WTC11 (cell line): ENCODE measurements around the gene DDX25. TPM values are rescaled to one million over a fixed set of nuclear protein-coding genes. Genes with fewer than 3 reads are reported as not detected.

Source experiments
- ATAC-seq: fragments of 200-7000 bp; cut with Tn5 transposase; 2 replicates; pipeline ENCODE4 v1.10.0; 2021; ENCODE audit warnings: mild to moderate bottlenecking, moderate library complexity
- CTCF ChIA-PET: fragments of 300-600 bp; sonication (Branson Sonifier 250); formaldehyde crosslinking; loops from one replicate; lab custom pipeline; 2021; ENCODE audit warnings: antibody characterized with exemption; lab: Charles Lee
- POLR2A ChIA-PET: fragments of 350-600 bp; sonication (Branson Sonifier 250); formaldehyde crosslinking; loops from one replicate; lab custom pipeline; 2021; ENCODE audit warnings: antibody characterized with exemption; lab: Charles Lee
- DNase-seq: peaks from one replicate; pipeline ENCODE4 v3.0.0; 2021; ENCODE audit warnings: low spot score
- H3K27ac Mint-ChIP-seq: 2 replicates; pipeline ENCODE4 v1.8.0; 2021; ENCODE audit warnings: mixed read lengths
- H3K27me3 Mint-ChIP-seq: 2 replicates; pipeline ENCODE4 v1.8.0; 2021; ENCODE audit warnings: low read depth, mild to moderate bottlenecking, moderate library complexity, mixed read lengths
- H3K36me3 Mint-ChIP-seq: 2 replicates; pipeline ENCODE4 v1.8.0; 2021; ENCODE audit warnings: mixed read lengths
- H3K4me1 Mint-ChIP-seq: 2 replicates; pipeline ENCODE4 v1.8.0; 2022; ENCODE audit warnings: mixed read lengths
- H3K4me3 Mint-ChIP-seq: 2 replicates; pipeline ENCODE4 v1.8.0; 2021; ENCODE audit warnings: mild to moderate bottlenecking, moderate library complexity, mixed read lengths
- H3K9me3 Mint-ChIP-seq: 2 replicates; pipeline ENCODE4 v1.8.0; 2021; ENCODE audit warnings: mixed read lengths
- AFF4 ChIP-seq: sonication (generic); formaldehyde crosslinking; IDR thresholded peaks from 2 replicates; pipeline ENCODE4 v1.8.1; 2023; ENCODE audit warnings: mild to moderate bottlenecking, missing genetic modification reagents, borderline replicate concordance
- ATF2 ChIP-seq: sonication (generic); formaldehyde crosslinking; IDR thresholded peaks from 2 replicates; pipeline ENCODE4 v1.8.1; 2022; ENCODE audit warnings: low read depth, missing genetic modification reagents, borderline replicate concordance
- ESRRA ChIP-seq: sonication (generic); formaldehyde crosslinking; IDR thresholded peaks from 2 replicates; pipeline ENCODE4 v1.8.1; 2022; ENCODE audit warnings: mild to moderate bottlenecking, missing genetic modification reagents, borderline replicate concordance
- FOXK1 ChIP-seq: sonication (generic); formaldehyde crosslinking; IDR thresholded peaks from 2 replicates; pipeline ENCODE4 v1.8.0; 2022; ENCODE audit warnings: mild to moderate bottlenecking, moderate library complexity, missing genetic modification reagents
- HMGXB4 ChIP-seq: sonication (generic); formaldehyde crosslinking; IDR thresholded peaks from 2 replicates; pipeline ENCODE4 v1.8.1; 2023; ENCODE audit warnings: mild to moderate bottlenecking, moderate library complexity, missing genetic modification reagents
- MLX ChIP-seq: sonication (generic); formaldehyde crosslinking; IDR thresholded peaks from 2 replicates; pipeline ENCODE4 v1.8.1; 2023; ENCODE audit warnings: mild to moderate bottlenecking, missing genetic modification reagents, moderate library complexity
- NFYB ChIP-seq: sonication (generic); formaldehyde crosslinking; conservative IDR thresholded peaks from 2 replicates; pipeline ENCODE4 v1.8.0; 2022; ENCODE audit warnings: low read depth, missing genetic modification reagents
- NR1H2 ChIP-seq: sonication (generic); formaldehyde crosslinking; IDR thresholded peaks from 2 replicates; pipeline ENCODE4 v1.9.0; 2021; ENCODE audit warnings: mild to moderate bottlenecking, moderate library complexity, missing genetic modification reagents
- OVOL2 ChIP-seq: fragments of 250-450 bp; sonication (Bioruptor Pico); IDR thresholded peaks from 2 replicates; pipeline ENCODE4 v1.9.0; 2021; ENCODE audit warnings: mild to moderate bottlenecking, borderline replicate concordance
- STAT6 ChIP-seq: sonication (generic); formaldehyde crosslinking; conservative IDR thresholded peaks from 2 replicates; pipeline ENCODE4 v1.8.1; 2023; ENCODE audit warnings: mild to moderate bottlenecking, low read depth, missing genetic modification reagents, moderate library complexity
- ZNF232 ChIP-seq: sonication (generic); formaldehyde crosslinking; IDR thresholded peaks from 2 replicates; pipeline ENCODE4 v1.8.0; 2022; ENCODE audit warnings: mild to moderate bottlenecking, missing genetic modification reagents
- ZNF317 ChIP-seq: sonication (generic); formaldehyde crosslinking; IDR thresholded peaks from 2 replicates; pipeline ENCODE4 v1.8.1; 2023; ENCODE audit warnings: low read depth, mild to moderate bottlenecking, moderate library complexity, missing genetic modification reagents, borderline replicate concordance
- ZNF423 ChIP-seq: fragments of 250-450 bp; sonication (Bioruptor Pico); IDR thresholded peaks from 2 replicates; pipeline ENCODE4 v2.1.2; 2022; ENCODE audit warnings: mild to moderate bottlenecking, moderate library complexity
- ZNF671 ChIP-seq: fragments of 250-450 bp; sonication (Bioruptor Pico); IDR thresholded peaks from 2 replicates; pipeline ENCODE4 v1.8.0; 2021; ENCODE audit warnings: mild to moderate bottlenecking
- total RNA-seq: library from RNA; stranded (reverse); gene quantifications from 3 replicates; pipeline ENCODE4 v1.2.3, GENCODE V29; 2021

Gene DDX25
- total RNA-seq, 1 experiment from 2014 or later, result 17.5 TPM

- Mint-ChIP-seq H3K27ac (0 out of 2 replicates have a peak overlapping the region, but pooled peaks have one; percentile 12), H3K4me3 (no peak overlapping the region), H3K36me3 (no peaks in the 10 kb centered on the region), H3K4me1 (no peaks in the 10 kb centered on the region), H3K9me3 (no peaks in the 10 kb centered on the region), H3K27me3 (no peaks in the 10 kb centered on the region)
- ChIA-PET POLR2A (interaction anchor here (0.6 kb wide), 2 partner anchors 138 to 209 kb away, joined by 3 read pairs; no protein-coding TSS in a partner anchor), CTCF (interaction anchor here (0.6 to 2.7 kb wide), 15 partner anchors 9 to 294 kb away, joined by 3 to 22 read pairs (median 4); partner anchors contain the start of genes FAM118B, PUS3 and RPUSD4)
- ATAC-seq (peak; percentile 66), DNase-seq (no peak)
- no peak for TF ChIP-seq STAT6 (CRISPR knock-in tag)
- TF ChIP-seq ZNF423, result no peak
- TF ChIP-seq NR1H2 (CRISPR knock-in tag), result no peak
- no peak for TF ChIP-seq FOXK1 (CRISPR knock-in tag)
- TF ChIP-seq HMGXB4 (CRISPR knock-in tag), result no peak
- no peak for TF ChIP-seq ATF2
- TF ChIP-seq ZNF317 (CRISPR knock-in tag), result no peak
- TF ChIP-seq OVOL2 (CRISPR knock-in tag), result no peak
- no peak for TF ChIP-seq MLX (CRISPR knock-in tag)
- TF ChIP-seq ZNF232 (CRISPR knock-in tag), result no peak
- no peak for TF ChIP-seq NFYB (CRISPR knock-in tag)
- no peak for TF ChIP-seq AFF4
- TF ChIP-seq ZNF671, result no peak
- no peak for TF ChIP-seq ESRRA (CRISPR knock-in tag)
Observed at GRCh38 chr11:125918140-125918840, 14.0 kb downstream of the DDX25 start.
